NB4 (cell line): ENCODE results near the gene PET100.

Experiments used
- DNase-seq: peaks from one replicate; pipeline ENCODE4 v3.0.0; 2010; ENCODE audit warnings: low read depth
- H3K4me3 ChIP-seq: one replicate; pipeline ENCODE4 v1.5.1; 2011; ENCODE audit warnings: mild to moderate bottlenecking, low read depth, low read length, moderate library complexity
- MYC ChIP-seq: IDR thresholded peaks from 2 replicates; pipeline ENCODE4 v1.6.1; 2011; ENCODE audit warnings: low read depth, low read length
- POLR2A ChIP-seq: IDR thresholded peaks from 2 replicates; pipeline ENCODE4 v1.6.1; 2011; ENCODE audit warnings: mild to moderate bottlenecking; ENCODE audit not compliant: insufficient read length; ENCODE audit errors: extremely low read depth
- TF ChIP-seq, protein P1 (sequence below): IDR thresholded peaks from one replicate; pipeline ENCODE4 v1.5.1; 2012; ENCODE audit warnings: low read depth, low read length
- TF ChIP-seq, protein P2 (sequence below): IDR thresholded peaks from 2 replicates; pipeline ENCODE4 v1.6.1; 2011; ENCODE audit warnings: low read depth, low read length

PET100 gene

DNA sequence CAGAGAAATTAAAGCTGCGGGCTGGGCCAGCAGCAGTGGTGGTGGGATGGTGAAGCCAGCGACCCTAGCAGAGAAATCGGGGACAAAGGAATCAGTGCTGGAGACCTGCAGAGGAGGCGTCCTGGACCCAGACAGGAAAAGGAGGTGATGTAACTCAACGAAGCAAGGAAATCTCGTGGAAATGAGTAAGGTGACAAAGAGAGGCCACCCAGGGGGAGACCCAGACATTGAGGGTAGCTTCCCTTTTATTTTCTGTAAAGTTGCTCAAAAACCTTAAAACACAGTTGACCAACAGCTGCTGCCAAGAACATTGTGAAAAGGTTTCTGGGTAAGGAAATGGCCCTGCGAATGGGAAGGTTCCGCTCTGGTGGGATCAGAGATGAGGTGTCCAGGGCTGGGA is 26.0 kb downstream of the PET100 start:
- no peak overlapping the region for H3K4me3 ChIP-seq
- peak; percentile 84 for DNase-seq
- 0 out of 2 replicates have a peak, but pooled peaks have one; percentile 12 for TF ChIP-seq MYC
- TF ChIP-seq, protein P1, sequence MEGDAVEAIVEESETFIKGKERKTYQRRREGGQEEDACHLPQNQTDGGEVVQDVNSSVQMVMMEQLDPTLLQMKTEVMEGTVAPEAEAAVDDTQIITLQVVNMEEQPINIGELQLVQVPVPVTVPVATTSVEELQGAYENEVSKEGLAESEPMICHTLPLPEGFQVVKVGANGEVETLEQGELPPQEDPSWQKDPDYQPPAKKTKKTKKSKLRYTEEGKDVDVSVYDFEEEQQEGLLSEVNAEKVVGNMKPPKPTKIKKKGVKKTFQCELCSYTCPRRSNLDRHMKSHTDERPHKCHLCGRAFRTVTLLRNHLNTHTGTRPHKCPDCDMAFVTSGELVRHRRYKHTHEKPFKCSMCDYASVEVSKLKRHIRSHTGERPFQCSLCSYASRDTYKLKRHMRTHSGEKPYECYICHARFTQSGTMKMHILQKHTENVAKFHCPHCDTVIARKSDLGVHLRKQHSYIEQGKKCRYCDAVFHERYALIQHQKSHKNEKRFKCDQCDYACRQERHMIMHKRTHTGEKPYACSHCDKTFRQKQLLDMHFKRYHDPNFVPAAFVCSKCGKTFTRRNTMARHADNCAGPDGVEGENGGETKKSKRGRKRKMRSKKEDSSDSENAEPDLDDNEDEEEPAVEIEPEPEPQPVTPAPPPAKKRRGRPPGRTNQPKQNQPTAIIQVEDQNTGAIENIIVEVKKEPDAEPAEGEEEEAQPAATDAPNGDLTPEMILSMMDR: no peak

DNA sequence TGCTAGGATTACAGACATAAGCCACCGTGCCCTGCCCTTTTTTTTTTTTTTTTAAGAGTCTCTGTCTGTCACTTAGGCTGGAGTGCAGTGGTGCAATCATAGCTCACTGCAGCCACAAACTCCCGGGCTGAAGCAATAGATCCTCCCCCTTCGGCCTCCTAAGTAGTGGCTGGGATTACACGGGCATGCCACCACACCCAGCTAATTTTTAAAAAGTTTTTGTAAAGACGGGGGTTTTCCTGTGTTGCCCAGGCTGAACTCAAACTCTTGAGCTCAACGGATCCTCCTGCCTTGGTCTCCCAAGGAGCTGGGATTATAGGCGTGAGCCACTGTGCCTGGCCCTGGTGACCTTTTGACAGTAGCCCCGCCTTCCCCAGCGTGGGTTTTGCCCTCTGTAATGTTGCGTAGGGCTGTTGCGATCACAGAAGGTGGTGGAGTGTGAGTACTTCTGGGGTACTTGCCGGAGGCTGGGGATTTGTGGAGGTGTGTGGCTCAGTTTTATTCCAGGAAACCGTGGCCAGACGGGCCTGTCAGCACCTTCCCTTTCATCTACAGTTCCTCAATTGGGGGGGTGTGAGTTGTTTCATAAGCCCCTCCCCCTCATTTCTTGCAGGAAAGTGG is 27.6 kb downstream of the PET100 start:
- DNase-seq: peak; percentile 95
- H3K4me3 ChIP-seq: peak overlapping the region; percentile 23
- TF ChIP-seq POLR2A (no peak), MYC (peak; percentile 36; the same call in 1 of the 2 replicates)

DNA sequence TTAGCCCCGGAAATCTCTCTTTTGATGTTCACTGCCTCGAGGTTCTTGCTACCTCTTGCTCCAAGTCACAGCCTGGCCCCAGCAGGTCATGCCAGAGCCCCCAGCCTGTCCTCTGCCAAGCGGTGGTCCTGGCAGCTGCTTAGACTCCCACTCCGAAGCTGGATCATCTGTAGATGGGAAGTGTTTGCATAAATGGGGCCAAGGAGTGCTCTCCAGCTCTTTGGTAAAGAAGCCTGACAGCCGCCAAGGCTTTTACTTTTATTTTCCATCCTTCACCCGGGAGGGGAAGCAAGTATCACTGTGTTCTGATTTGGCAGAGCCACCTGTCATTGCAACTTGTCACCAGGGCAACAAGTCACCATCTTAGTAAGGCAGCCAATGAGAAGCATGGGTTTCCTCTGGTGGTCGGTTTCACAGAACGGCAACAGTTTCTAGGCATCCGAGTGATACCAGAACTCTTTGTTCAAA is 28.7 kb downstream of the PET100 start:
- no peak overlapping the region for H3K4me3 ChIP-seq
- DNase-seq: no peak
- TF ChIP-seq, protein P1: no peak
- TF ChIP-seq MYC: no peak
- TF ChIP-seq POLR2A: no peak
- TF ChIP-seq, protein P2, sequence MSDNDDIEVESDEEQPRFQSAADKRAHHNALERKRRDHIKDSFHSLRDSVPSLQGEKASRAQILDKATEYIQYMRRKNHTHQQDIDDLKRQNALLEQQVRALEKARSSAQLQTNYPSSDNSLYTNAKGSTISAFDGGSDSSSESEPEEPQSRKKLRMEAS: no peak

DNA sequence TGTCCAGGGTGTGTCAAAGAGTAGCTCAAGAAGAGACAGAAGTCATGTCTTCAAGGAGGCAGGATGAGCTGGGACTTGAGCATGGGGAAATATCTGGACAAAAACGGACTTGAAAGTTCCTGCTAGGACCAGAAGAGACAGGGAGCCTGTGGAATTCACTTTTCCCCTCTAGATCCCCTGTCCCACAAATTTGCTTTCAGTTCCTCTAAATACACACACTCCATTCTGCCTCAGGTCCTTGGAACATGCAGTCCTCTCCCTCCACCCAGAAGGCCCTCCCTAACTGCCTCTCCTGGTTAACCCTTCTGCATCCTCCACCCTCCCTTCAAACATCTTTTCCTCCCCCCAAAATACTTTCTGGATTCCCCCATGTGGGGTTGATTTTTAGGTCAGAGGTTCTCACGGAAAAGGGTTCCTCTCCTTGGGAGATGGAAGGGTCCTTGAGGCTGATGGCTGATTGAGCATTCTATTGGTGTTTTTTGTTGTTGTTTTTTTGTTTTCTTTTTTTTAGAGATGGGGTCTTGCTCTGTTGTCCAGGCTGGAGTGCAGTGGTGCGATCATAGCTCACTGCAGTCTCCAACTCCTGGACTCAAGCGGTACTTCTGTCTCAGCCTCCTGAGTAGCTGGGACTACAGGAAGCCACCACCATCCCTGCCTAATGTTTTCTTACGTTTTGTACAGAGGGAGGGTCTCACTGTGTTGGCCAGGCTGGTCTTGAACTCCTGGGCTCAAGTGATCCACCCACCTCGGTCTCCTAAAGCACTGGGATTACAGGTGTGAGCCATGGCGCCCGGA is 32.3 kb downstream of the PET100 start:
- no peak for DNase-seq
- H3K4me3 ChIP-seq: no peak overlapping the region
- TF ChIP-seq MYC: no peak
- TF ChIP-seq, protein P2: no peak
- TF ChIP-seq, protein P1: no peak
- TF ChIP-seq POLR2A: no peak

DNA sequence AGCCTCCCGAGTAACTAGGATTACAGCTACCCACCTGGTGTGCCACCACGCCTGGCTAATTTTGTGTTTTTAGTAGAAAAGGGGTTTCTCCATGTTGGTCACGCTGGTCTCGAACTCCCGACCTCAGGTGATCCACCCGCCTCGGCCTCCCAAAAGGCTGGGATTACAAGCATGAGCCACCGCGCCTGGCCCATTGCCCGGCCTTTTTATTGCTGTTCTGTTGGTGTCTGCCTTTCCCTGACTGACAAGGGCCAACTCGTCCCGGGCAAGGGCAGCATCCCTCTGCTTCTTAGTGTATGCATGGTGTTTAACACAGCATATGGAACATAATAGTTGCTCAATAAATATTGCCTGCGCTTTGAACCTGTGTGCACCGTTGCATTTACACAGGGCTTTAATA is 33.1 kb downstream of the PET100 start:
- DNase-seq: no peak
- TF ChIP-seq, protein P1: no peak
- TF ChIP-seq, protein P2: no peak
- TF ChIP-seq MYC: no peak
- no peak for TF ChIP-seq POLR2A
- H3K4me3 ChIP-seq: no peak overlapping the region

DNA sequence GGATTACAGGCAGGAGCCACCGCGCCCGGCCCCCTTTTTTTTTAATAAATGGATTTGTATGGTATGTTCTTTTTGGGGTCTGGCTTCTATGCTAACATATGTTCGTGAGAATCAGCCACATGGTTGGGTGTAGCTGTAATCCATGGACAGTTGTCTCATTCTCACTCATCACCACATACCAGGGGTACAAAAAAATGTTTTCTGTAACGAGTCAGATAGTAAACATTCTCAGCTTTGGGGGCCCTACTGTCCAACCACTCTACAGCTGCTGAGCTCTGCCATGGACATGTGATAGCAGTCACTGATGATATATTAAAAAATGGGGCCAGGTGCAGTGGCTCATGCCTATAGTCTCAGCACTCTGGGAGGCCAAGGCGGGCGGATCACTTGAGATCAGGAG is 34.1 kb downstream of the PET100 start:
- DNase-seq: no peak
- TF ChIP-seq, protein P1: no peak
- TF ChIP-seq, protein P2: no peak
- no peak for TF ChIP-seq POLR2A
- no peak overlapping the region for H3K4me3 ChIP-seq
